Right lobe of liver (tissue), 6 donors: ENCODE measurements around the gene TANC2. TPM values are rescaled to one million over a fixed set of nuclear protein-coding genes. Genes with fewer than 3 reads are reported as not detected.

Experiments used
- ATAC-seq, 4 donors: fragments of 200-7000 bp; cut with Tn5 transposase; one replicate each; pipeline ENCODE4 v1.9.1; 2020; ENCODE audit warnings: mild to moderate bottlenecking in 4 of 4, moderate library complexity in 4 of 4
- DNase-seq, 3 donors: peaks; one replicate each; pipeline ENCODE4 v3.0.0-alpha.2; 2020
- H3K27ac ChIP-seq, 3 donors: fragments of 200-600 bp; one replicate each; pipeline ENCODE4 v1.8.0; 2022
- H3K27me3 ChIP-seq, 2 donors: fragments of 200-600 bp; one replicate each; pipeline ENCODE4 v1.8.0; 2022
- H3K36me3 ChIP-seq, 4 donors: fragments of 200-600 bp; sonication (generic) in 1 of 4; one replicate each; pipeline versions ENCODE4 v1.5.1 to v1.8.0; 2017 to 2022; ENCODE audit warnings: control low read depth in 1 of 4
- H3K4me1 ChIP-seq, 4 donors: fragments of 200-600 bp; sonication (generic) in 1 of 4; one replicate each; pipeline versions ENCODE4 v1.5.1 to v1.8.0; 2017 to 2022; ENCODE audit warnings: control low read depth in 1 of 4
- H3K4me3 ChIP-seq, 3 donors: fragments of 200-600 bp; one replicate each; pipeline ENCODE4 v1.8.0; 2022
- H3K9me3 ChIP-seq, 4 donors: fragments of 200-600 bp; sonication (generic) in 1 of 4; one replicate each; pipeline versions ENCODE4 v1.5.1 to v1.8.0; 2017 to 2022; ENCODE audit warnings: control low read depth in 1 of 4
- CTCF ChIP-seq, 4 donors: fragments of 200-600 bp in 3 of 4; fragments of 450-650 bp in 1 of 4; IDR thresholded peaks; one replicate each; pipeline versions ENCODE4 v1.5.1 to v1.8.0; 2016 to 2022; ENCODE audit warnings: antibody characterized with exemption in 4 of 4, mild to moderate bottlenecking in 2 of 4
- POLR2A ChIP-seq: fragments of 450-650 bp; IDR thresholded peaks from one replicate; pipeline ENCODE4 v1.6.1; 2017; ENCODE audit warnings: antibody characterized with exemption, mild to moderate bottlenecking
- WGBS: methylation state at CpG from one replicate; pipeline ENCODE4 v1.1.6; 2018; ENCODE audit warnings: low coverage, low lambda C conversion rate; ENCODE audit not compliant: insufficient coverage; ENCODE audit errors: missing lambda C conversion rate; 5-methylcytosine and 5-hydroxymethylcytosine counted together
- intact Hi-C, 2 donors: fragments of 100-400 bp; cut with DNase I; formaldehyde crosslinking; loops; one replicate each; pipeline versions ENCODE4 v1.11.2 to v1.14.1; 2022
- total RNA-seq, 6 experiments: library from RNA; depleted of rRNA in 2 of 6; stranded (reverse); fragments of >200 nt in 2 of 6; fragmentation: NEBNext Ultra II Directional in 3 of 6; extraction: Animal tissue kit (Norgen Biotek cat#: 25700) in 3 of 6; gene quantifications; one replicate each; pipeline versions ENCODE4 v1.1.0 to v1.2.4, GENCODE V29; 2016 to 2023
- donor health status: DM: no; HTN: yes; CAD: no.
- donor health status: DM: no; HTN: no; CAD: no.
- donor health status: DM: no; HTN: no; CAD: no.
- donor health status: DM: no; HTN: yes; CAD: no.
- donor health status: DM: no; HTN: yes; CAD: no.

Gene TANC2
- total RNA-seq, 6 experiments from 2014 or later = 3.1 to 10.3 (median 5.2) TPM

- no peak for ATAC-seq
- H3K9me3 ChIP-seq = no peaks in the 10 kb centered on the region
- no peaks in the 10 kb centered on the region for H3K36me3 ChIP-seq
- TF ChIP-seq CTCF (IDR thresholded peaks at IDR 0.05) (no peak), POLR2A (no peak)
- no peaks in the 10 kb centered on the region for H3K4me1 ChIP-seq
- H3K27ac ChIP-seq = no peak overlapping the region
- H3K27me3 ChIP-seq = no peaks in the 10 kb centered on the region
- H3K4me3 ChIP-seq = no peak overlapping the region
- DNase-seq = no peak
- WGBS = 50% methylated on average over 1 of the region's 2 CpGs
- intact Hi-C loops = no loop called here
These were observed 36.7 kb upstream of the TANC2 start for GRCh38 chr17:62929320-62929719.

GRCh38 chr17:62931101-62931500, 34.9 kb upstream of the TANC2 start:
- H3K4me3 ChIP-seq = no peak overlapping the region
- DNase-seq (no peak), ATAC-seq (no peak)
- 80% methylated on average over 1 of the region's 1 CpG for WGBS
- H3K27ac ChIP-seq = no peak overlapping the region
- no peak for TF ChIP-seq CTCF (IDR thresholded peaks at IDR 0.05)
- no peak for TF ChIP-seq POLR2A
- H3K4me1 ChIP-seq = no peaks in the 10 kb centered on the region
- no peaks in the 10 kb centered on the region for H3K9me3 ChIP-seq
- intact Hi-C loops = no loop called here
- H3K27me3 ChIP-seq = no peaks in the 10 kb centered on the region
- no peaks in the 10 kb centered on the region for H3K36me3 ChIP-seq

GRCh38 chr17:62933501-62934385, 32.3 kb upstream of the TANC2 start:
- intact Hi-C loops = no loop called here
- no peaks in the 10 kb centered on the region for H3K36me3 ChIP-seq
- no peak overlapping the region for H3K27ac ChIP-seq
- no peaks in the 10 kb centered on the region for H3K27me3 ChIP-seq
- H3K9me3 ChIP-seq = no peaks in the 10 kb centered on the region
- no peak for TF ChIP-seq CTCF (IDR thresholded peaks at IDR 0.05)
- no peak for TF ChIP-seq POLR2A
- no peak overlapping the region for H3K4me3 ChIP-seq
- no peaks in the 10 kb centered on the region for H3K4me1 ChIP-seq
- 45% methylated on average over 15 of the region's 15 CpGs for WGBS
- no peak for ATAC-seq
- DNase-seq = no peak

GRCh38 chr17:62935098-62935497, 30.9 kb upstream of the TANC2 start:
- no peaks in the 10 kb centered on the region for H3K27me3 ChIP-seq
- H3K36me3 ChIP-seq = no peaks in the 10 kb centered on the region
- H3K4me1 ChIP-seq = no peaks in the 10 kb centered on the region
- intact Hi-C loops = no loop called here
- DNase-seq (no peak), ATAC-seq (no peak)
- TF ChIP-seq POLR2A (no peak), CTCF (IDR thresholded peaks at IDR 0.05) (no peak)
- 59% methylated on average over 1 of the region's 1 CpG for WGBS
- H3K4me3 ChIP-seq = no peak overlapping the region
- no peaks in the 10 kb centered on the region for H3K9me3 ChIP-seq
- no peak overlapping the region for H3K27ac ChIP-seq
